Erythroblast (primary cell): Measurements from ENCODE around the gene BRPF1.

Experiments
- GATA1 ChIP-seq: IDR thresholded peaks from 2 replicates; pipeline ENCODE4 v1.6.1; 2011; ENCODE audit warnings: low read depth, mild to moderate bottlenecking, control low read depth, low read length, moderate library complexity
- POLR2A ChIP-seq: IDR thresholded peaks from 2 replicates; pipeline ENCODE4 v1.6.1; 2011; ENCODE audit warnings: mild to moderate bottlenecking, low read length

- TF ChIP-seq POLR2A, result no peak
- no peak for TF ChIP-seq GATA1
Observed at GRCh38 chr3:9786825-9787669, 55.5 kb downstream of the BRPF1 start.
